ENCODE data around the gene SERINC5. TPM values are rescaled to one million over a fixed set of nuclear protein-coding genes. Genes with fewer than 3 reads are reported as not detected.

SERINC5 gene
- total RNA-seq, 1 experiment from 2014 or later = 128 TPM

DNA sequence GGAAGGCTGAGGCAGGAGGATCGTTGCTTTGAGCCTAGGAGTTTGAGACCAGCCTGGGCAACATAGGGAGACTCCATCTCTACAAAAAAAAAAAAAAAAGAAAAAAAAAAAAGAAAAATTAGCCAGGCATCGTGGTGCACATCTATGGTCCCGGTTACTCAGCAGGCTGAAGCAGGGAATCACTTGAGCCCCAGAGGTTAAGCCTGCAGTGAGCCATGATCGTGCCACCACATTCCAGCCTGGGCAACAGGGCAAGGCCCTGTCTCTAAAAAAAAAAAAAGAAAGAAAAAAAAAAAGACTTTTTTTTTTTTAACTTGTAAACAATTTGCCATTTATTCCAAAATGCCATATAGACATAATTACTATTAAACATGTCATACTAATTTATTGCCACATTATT is 64.5 kb downstream of the SERINC5 start (continued):
- TF ChIP-seq, protein P1, sequence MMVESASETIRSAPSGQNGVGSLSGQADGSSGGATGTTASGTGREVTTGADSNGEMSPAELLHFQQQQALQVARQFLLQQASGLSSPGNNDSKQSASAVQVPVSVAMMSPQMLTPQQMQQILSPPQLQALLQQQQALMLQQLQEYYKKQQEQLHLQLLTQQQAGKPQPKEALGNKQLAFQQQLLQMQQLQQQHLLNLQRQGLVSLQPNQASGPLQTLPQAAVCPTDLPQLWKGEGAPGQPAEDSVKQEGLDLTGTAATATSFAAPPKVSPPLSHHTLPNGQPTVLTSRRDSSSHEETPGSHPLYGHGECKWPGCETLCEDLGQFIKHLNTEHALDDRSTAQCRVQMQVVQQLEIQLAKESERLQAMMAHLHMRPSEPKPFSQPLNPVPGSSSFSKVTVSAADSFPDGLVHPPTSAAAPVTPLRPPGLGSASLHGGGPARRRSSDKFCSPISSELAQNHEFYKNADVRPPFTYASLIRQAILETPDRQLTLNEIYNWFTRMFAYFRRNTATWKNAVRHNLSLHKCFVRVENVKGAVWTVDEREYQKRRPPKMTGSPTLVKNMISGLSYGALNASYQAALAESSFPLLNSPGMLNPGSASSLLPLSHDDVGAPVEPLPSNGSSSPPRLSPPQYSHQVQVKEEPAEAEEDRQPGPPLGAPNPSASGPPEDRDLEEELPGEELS (CRISPR knock-in tag; IDR thresholded peaks at IDR 0.05) = no peak

DNA sequence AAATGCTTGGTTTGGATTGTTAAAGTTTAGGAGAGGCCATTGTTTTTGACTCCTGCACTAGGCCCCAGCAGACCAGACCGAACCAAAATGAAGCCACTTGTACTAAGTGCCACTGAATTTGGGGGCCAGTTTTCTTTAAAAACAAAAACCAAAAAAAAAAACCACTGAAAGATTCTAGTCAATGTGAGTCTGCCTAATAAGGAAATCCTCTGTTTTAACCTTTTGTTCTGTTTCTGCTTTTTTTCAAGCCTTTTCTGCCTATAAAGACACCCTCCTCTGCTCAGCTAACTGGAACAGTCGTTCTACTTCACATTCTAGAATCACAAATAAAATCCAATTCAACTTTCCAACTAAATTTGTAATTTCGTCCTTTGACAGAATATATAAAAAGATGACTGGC is 64.9 kb downstream of the SERINC5 start:
- ATAC-seq (no peak), DNase-seq (ENCODE audit: low spot score) (no peak)
- ChIA-PET CTCF (no interaction called here), POLR2A (interaction anchor here (1.9 kb wide), 1 partner anchor 65 kb away, joined by 8 read pairs; the partner anchor contains the start of gene SERINC5)
- H3K36me3 Mint-ChIP-seq = peaks cover 5% of the 10 kb centered on the region; the same call in 1 of the 2 replicates
- 0 out of 2 replicates have a peak overlapping the region, but pooled peaks have one; percentile 23 for H3K27ac Mint-ChIP-seq
- H3K9me3 Mint-ChIP-seq = no peaks in the 10 kb centered on the region
- H3K4me3 Mint-ChIP-seq = no peak overlapping the region
- no peak for TF ChIP-seq SMAD3 (CRISPR knock-in tag; IDR thresholded peaks at IDR 0.05; ENCODE audit: borderline replicate concordance)
- peaks cover 86% of the 10 kb centered on the region for H3K4me1 Mint-ChIP-seq
- no peaks in the 10 kb centered on the region for H3K27me3 Mint-ChIP-seq (ENCODE audit: low read depth)

- Mint-ChIP-seq H3K4me3 (no peak overlapping the region), H3K9me3 (no peaks in the 10 kb centered on the region), H3K27me3 (ENCODE audit: low read depth) (no peaks in the 10 kb centered on the region), H3K4me1 (peaks cover 88% of the 10 kb centered on the region), H3K36me3 (no peaks in the 10 kb centered on the region), H3K27ac (peak overlapping the region; percentile 92)
- no peak for DNase-seq (ENCODE audit: low spot score)
- ChIA-PET POLR2A (interaction anchor here (0.7 kb wide), 1 partner anchor 83 kb away, joined by 6 read pairs; no protein-coding TSS in a partner anchor), CTCF (interaction anchor here (0.7 to 1.1 kb wide), 3 partner anchors 10 to 218 kb away, joined by 3 to 4 read pairs (median 3); partner anchors contain the start of gene ZFYVE16)
- ATAC-seq = no peak
- TF ChIP-seq, protein P2, sequence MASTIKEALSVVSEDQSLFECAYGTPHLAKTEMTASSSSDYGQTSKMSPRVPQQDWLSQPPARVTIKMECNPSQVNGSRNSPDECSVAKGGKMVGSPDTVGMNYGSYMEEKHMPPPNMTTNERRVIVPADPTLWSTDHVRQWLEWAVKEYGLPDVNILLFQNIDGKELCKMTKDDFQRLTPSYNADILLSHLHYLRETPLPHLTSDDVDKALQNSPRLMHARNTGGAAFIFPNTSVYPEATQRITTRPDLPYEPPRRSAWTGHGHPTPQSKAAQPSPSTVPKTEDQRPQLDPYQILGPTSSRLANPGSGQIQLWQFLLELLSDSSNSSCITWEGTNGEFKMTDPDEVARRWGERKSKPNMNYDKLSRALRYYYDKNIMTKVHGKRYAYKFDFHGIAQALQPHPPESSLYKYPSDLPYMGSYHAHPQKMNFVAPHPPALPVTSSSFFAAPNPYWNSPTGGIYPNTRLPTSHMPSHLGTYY (CRISPR knock-in tag; IDR thresholded peaks at IDR 0.05) = no peak
- TF ChIP-seq ZNF263 (CRISPR knock-in tag; IDR thresholded peaks at IDR 0.05; ENCODE audit: low read depth) = no peak
- TF ChIP-seq FOXJ3 (CRISPR knock-in tag; IDR thresholded peaks at IDR 0.05; ENCODE audit: borderline replicate concordance) = no peak
- no peak for TF ChIP-seq SMAD3 (CRISPR knock-in tag; IDR thresholded peaks at IDR 0.05; ENCODE audit: borderline replicate concordance)
- no peak for TF ChIP-seq MAX (CRISPR knock-in tag; IDR thresholded peaks at IDR 0.05)
- TF ChIP-seq, protein P3, sequence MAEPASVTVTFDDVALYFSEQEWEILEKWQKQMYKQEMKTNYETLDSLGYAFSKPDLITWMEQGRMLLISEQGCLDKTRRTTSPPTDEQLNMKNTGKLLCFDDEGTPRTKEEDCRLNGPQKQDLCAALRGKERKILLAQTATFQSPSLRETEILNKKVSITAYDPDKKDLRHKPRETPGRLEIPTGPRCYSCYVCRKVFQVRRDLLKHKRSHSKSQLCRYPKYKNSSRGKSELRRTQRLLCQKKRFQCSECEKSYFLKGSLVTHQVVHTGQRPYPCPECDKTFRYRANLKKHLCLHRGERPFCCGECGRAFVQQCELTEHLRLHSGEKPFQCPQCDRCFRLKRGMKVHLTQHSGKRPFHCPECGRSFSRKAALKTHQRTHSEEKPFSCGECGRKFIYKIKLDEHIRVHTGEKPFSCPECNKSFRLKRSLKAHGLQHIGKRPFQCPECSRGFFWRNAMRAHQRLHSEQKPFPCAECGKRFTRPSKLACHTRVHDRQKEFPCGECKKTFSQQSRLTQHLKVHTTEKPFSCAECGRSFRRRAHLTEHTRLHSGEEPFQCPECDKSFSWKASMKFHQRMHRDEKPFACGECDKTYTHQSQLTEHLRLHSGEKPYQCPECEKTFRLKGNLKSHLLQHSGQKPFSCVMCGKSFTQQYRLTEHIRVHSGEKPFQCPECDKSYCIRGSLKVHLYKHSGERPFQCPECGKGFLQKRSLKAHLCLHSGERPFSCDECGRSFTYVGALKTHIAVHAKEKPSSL (CRISPR knock-in tag; conservative IDR thresholded peaks at IDR 0.05) = no peak
- TF ChIP-seq, protein P4, sequence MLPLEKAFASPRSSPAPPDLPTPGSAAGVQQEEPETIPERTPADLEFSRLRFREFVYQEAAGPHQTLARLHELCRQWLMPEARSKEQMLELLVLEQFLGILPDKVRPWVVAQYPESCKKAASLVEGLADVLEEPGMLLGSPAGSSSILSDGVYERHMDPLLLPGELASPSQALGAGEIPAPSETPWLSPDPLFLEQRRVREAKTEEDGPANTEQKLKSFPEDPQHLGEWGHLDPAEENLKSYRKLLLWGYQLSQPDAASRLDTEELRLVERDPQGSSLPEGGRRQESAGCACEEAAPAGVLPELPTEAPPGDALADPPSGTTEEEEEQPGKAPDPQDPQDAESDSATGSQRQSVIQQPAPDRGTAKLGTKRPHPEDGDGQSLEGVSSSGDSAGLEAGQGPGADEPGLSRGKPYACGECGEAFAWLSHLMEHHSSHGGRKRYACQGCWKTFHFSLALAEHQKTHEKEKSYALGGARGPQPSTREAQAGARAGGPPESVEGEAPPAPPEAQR (CRISPR knock-in tag; IDR thresholded peaks at IDR 0.05) = no peak
- TF ChIP-seq, protein P5, sequence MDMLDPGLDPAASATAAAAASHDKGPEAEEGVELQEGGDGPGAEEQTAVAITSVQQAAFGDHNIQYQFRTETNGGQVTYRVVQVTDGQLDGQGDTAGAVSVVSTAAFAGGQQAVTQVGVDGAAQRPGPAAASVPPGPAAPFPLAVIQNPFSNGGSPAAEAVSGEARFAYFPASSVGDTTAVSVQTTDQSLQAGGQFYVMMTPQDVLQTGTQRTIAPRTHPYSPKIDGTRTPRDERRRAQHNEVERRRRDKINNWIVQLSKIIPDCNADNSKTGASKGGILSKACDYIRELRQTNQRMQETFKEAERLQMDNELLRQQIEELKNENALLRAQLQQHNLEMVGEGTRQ (CRISPR knock-in tag; IDR thresholded peaks at IDR 0.05) = no peak
- no peak for TF ChIP-seq MLX (CRISPR knock-in tag; IDR thresholded peaks at IDR 0.05)
- TF ChIP-seq CTCF (IDR thresholded peaks at IDR 0.05) = no peak
- no peak for TF ChIP-seq ZBTB21 (CRISPR knock-in tag; IDR thresholded peaks at IDR 0.05; ENCODE audit: borderline replicate concordance)
- no peak for TF ChIP-seq IRF2 (CRISPR knock-in tag; IDR thresholded peaks at IDR 0.05; ENCODE audit: borderline replicate concordance, low read depth)
- TF ChIP-seq NFATC4 (CRISPR knock-in tag; IDR thresholded peaks at IDR 0.05) = no peak
- TF ChIP-seq, protein P6, sequence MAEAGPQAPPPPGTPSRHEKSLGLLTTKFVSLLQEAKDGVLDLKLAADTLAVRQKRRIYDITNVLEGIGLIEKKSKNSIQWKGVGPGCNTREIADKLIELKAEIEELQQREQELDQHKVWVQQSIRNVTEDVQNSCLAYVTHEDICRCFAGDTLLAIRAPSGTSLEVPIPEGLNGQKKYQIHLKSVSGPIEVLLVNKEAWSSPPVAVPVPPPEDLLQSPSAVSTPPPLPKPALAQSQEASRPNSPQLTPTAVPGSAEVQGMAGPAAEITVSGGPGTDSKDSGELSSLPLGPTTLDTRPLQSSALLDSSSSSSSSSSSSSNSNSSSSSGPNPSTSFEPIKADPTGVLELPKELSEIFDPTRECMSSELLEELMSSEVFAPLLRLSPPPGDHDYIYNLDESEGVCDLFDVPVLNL (CRISPR knock-in tag; IDR thresholded peaks at IDR 0.05; ENCODE audit: borderline replicate concordance, low read depth) = no peak
- TF ChIP-seq, protein P7, sequence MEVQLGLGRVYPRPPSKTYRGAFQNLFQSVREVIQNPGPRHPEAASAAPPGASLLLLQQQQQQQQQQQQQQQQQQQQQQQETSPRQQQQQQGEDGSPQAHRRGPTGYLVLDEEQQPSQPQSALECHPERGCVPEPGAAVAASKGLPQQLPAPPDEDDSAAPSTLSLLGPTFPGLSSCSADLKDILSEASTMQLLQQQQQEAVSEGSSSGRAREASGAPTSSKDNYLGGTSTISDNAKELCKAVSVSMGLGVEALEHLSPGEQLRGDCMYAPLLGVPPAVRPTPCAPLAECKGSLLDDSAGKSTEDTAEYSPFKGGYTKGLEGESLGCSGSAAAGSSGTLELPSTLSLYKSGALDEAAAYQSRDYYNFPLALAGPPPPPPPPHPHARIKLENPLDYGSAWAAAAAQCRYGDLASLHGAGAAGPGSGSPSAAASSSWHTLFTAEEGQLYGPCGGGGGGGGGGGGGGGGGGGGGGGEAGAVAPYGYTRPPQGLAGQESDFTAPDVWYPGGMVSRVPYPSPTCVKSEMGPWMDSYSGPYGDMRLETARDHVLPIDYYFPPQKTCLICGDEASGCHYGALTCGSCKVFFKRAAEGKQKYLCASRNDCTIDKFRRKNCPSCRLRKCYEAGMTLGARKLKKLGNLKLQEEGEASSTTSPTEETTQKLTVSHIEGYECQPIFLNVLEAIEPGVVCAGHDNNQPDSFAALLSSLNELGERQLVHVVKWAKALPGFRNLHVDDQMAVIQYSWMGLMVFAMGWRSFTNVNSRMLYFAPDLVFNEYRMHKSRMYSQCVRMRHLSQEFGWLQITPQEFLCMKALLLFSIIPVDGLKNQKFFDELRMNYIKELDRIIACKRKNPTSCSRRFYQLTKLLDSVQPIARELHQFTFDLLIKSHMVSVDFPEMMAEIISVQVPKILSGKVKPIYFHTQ (CRISPR knock-in tag; IDR thresholded peaks at IDR 0.05) = no peak
Measured at GRCh38 chr5:80189701-80190100, 66.1 kb downstream of the SERINC5 start.

All from WTC11 (cell line).